CD4-positive, alpha-beta T cell treated with Interleukin-4 for 1 hour (primary cell): ENCODE measurements around the gene SIRPG.
"Not testable (repeated sequence)": the region's sequence is repeated elsewhere in the genome, so short reads cannot be mapped to it uniquely, and the experiment has no call there.

Experiments used
- DNase-seq, 2 donors: peaks; one replicate each; pipeline ENCODE4 v3.0.0-alpha.2; 2020 to 2022

The SIRPG gene

GRCh38 chr20:1633535-1633934 lies 24.0 kb downstream of the SIRPG start:
- no peak for DNase-seq

- no peak for DNase-seq
Observed at GRCh38 chr20:1632178-1632577, 25.4 kb downstream of the SIRPG start.

- no peak for DNase-seq
Observed at GRCh38 chr20:1631309-1632151, 26.0 kb downstream of the SIRPG start.

GRCh38 chr20:1630186-1630585 lies 27.4 kb downstream of the SIRPG start:
- DNase-seq: no peak

- DNase-seq: no peak
Observed at GRCh38 chr20:1629321-1629720, 28.3 kb downstream of the SIRPG start.

- no peak for DNase-seq
Observed at GRCh38 chr20:1628621-1629020, 29.0 kb downstream of the SIRPG start.

GRCh38 chr20:1627200-1627550 lies 30.4 kb downstream of the SIRPG start:
- no peak for DNase-seq

GRCh38 chr20:1626528-1627199 lies 30.9 kb downstream of the SIRPG start:
- DNase-seq: no peak

GRCh38 chr20:1625083-1625690 lies 32.4 kb downstream of the SIRPG start:
- no peak for DNase-seq

GRCh38 chr20:1623501-1624205 lies 33.9 kb downstream of the SIRPG start:
- no peak for DNase-seq

GRCh38 chr20:1622450-1622849 lies 35.1 kb downstream of the SIRPG start:
- DNase-seq: peak; percentile 29 to 55

GRCh38 chr20:1621316-1621715 lies 36.3 kb downstream of the SIRPG start:
- no peak for DNase-seq

- peak; percentile 25 to 31 for DNase-seq
Observed at GRCh38 chr20:1619861-1620444, 37.6 kb downstream of the SIRPG start, which contains the start of gene SIRPB1. Gene SIRPB1, minus strand, starts transcription at chr20:1620009. Its CDS starts 65 bp downstream, at chr20:1619944.

- no peak for DNase-seq
Observed at GRCh38 chr20:1618954-1619540, 38.5 kb downstream of the SIRPG start.

- DNase-seq: no peak
Observed at GRCh38 chr20:1618479-1618878, 39.1 kb downstream of the SIRPG start.

- DNase-seq: no peak
Observed at GRCh38 chr20:1616858-1617434, 40.6 kb downstream of the SIRPG start.

- DNase-seq: not testable (repeated sequence)
Observed at GRCh38 chr20:1610404-1610803, 47.2 kb downstream of the SIRPG start.

- DNase-seq: not testable (repeated sequence)
Observed at GRCh38 chr20:1608678-1609347, 48.8 kb downstream of the SIRPG start.

- DNase-seq: no peak
Observed at GRCh38 chr20:1600736-1601135, 56.8 kb downstream of the SIRPG start.

- no peak for DNase-seq
Observed at GRCh38 chr20:1595333-1595732, 62.2 kb downstream of the SIRPG start.
